Thyroid gland (tissue), 4 donors: ENCODE data around the gene OTUD5.

ENCODE experiments used
- CTCF ChIP-seq, 6 experiments: fragments of 200-600 bp in 3 of 6; fragments of 450-650 bp in 3 of 6; sonication (generic) in 3 of 6; IDR thresholded peaks; one replicate each; pipeline ENCODE4 v1.5.1; 2016 to 2019; ENCODE audit warnings: antibody characterized with exemption in 6 of 6, mild to moderate bottlenecking in 2 of 6, inconsistent platforms in 1 of 6, moderate library complexity in 1 of 6
- POLR2A ChIP-seq, 2 donors: fragments of 450-650 bp; IDR thresholded peaks; one replicate each; pipeline ENCODE4 v1.6.1; 2017; ENCODE audit warnings: antibody characterized with exemption in 2 of 2, mild to moderate bottlenecking in 2 of 2, moderate library complexity in 1 of 2

DNA sequence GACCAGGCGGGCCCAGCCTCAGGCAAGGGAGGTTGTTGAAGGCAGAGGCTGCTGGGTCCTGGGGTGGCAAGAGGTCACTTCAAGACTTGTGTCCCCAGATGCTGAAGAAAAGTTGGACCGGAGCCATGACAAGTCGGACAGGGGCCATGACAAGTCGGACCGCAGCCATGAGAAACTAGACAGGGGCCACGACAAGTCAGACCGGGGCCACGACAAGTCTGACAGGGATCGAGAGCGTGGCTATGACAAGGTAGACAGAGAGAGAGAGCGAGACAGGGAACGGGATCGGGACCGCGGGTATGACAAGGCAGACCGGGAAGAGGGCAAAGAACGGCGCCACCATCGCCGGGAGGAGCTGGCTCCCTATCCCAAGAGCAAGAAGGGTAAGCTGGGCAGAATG is 55.3 kb downstream of the OTUD5 start:
- TF ChIP-seq CTCF (IDR thresholded peaks at IDR 0.05) (no peak), POLR2A (IDR thresholded peaks at IDR 0.05) (no peak)
